ENCODE results near the gene CCDC97. TPM values are rescaled to one million over a fixed set of nuclear protein-coding genes. Genes with fewer than 3 reads are reported as not detected.
A peak's percentile ranks its signal among the peaks of the same experiment; 100 is the strongest.

Gene CCDC97
- total RNA-seq, 1 experiment from 2014 or later = 39.4 TPM

- Histone ChIP-seq H3K56ac (ENCODE audit: insufficient read length, low read depth, low read length) (no peak overlapping the region), H3K23ac (ENCODE audit: insufficient read length, low read depth, low read length) (no peak overlapping the region), H3K4me1 (ENCODE audit: insufficient read depth, low read length) (peaks cover 12% of the 10 kb centered on the region; the same call in 1 of the 2 replicates), H3K27me3 (ENCODE audit: insufficient read depth, low read length) (no peaks in the 10 kb centered on the region), H2AFZ (ENCODE audit: low read length) (no peak overlapping the region), H2AK5ac (ENCODE audit: insufficient read length, low read length) (no peak overlapping the region), H2BK15ac (ENCODE audit: low read depth, low read length) (no peak overlapping the region), H2BK20ac (ENCODE audit: low read depth, low read length, poor library complexity, severe bottlenecking) (no peak overlapping the region), H3K9me3 (ENCODE audit: control insufficient read depth, low read depth, low read length) (no peaks in the 10 kb centered on the region), H3K79me2 (ENCODE audit: insufficient read depth, low read length) (no peaks in the 10 kb centered on the region), H3K14ac (ENCODE audit: insufficient read depth, low read length) (no peak overlapping the region), H3K23me2 (ENCODE audit: insufficient read length, low read depth, low read length, poor library complexity, severe bottlenecking) (peaks cover 14% of the 10 kb centered on the region), H3K27ac (ENCODE audit: insufficient read length, low read depth, low read length) (no peak overlapping the region), H3K4ac (ENCODE audit: low read depth, low read length) (no peak overlapping the region), H2BK120ac (ENCODE audit: low read depth, low read length, poor library complexity, severe bottlenecking) (no peak overlapping the region), H3K9ac (ENCODE audit: extremely low read depth, insufficient read length, low read length) (no peak overlapping the region), H4K20me1 (ENCODE audit: control insufficient read depth, insufficient read depth, insufficient read length) (peaks cover 3% of the 10 kb centered on the region), H4K8ac (replicated peaks; ENCODE audit: insufficient read length, low read depth, low read length) (no peak overlapping the region), H3K18ac (ENCODE audit: insufficient read length, low read depth, low read length) (no peak overlapping the region), H2BK12ac (ENCODE audit: insufficient read length, low read depth, low read length) (no peak overlapping the region), H4K5ac (ENCODE audit: insufficient read length, low read depth, low read length) (no peak overlapping the region), H3K79me1 (ENCODE audit: insufficient read depth, low read depth, low read length, poor library complexity, severe bottlenecking) (no peaks in the 10 kb centered on the region), H4K91ac (ENCODE audit: insufficient read length, low read depth, low read length) (no peak overlapping the region), H3T11ph (ENCODE audit: low read length) (no peak overlapping the region), H3K4me2 (ENCODE audit: insufficient read depth, insufficient read length, low read length) (peak overlapping the region; percentile 97), H2BK5ac (ENCODE audit: insufficient read length, low read length) (no peak overlapping the region)
- no CpG with 5 or more reads among the region's 7 CpGs for WGBS (ENCODE audit: extremely low coverage, insufficient read length, low lambda C conversion rate)
- peaks cover 1% of the 10 kb centered on the region; the same call in 1 of the 2 replicates for H3K27me3 Mint-ChIP-seq (ENCODE audit: low read depth)
- no peaks in the 10 kb centered on the region for H3K9me3 Mint-ChIP-seq
- peaks cover 3 to 49% (median 21%) of the 10 kb centered on the region in 3 experiments; a peak in 5 of 7 replicates for H3K36me3 Mint-ChIP-seq (ENCODE audit: insufficient read depth in 1 of 3, low read depth in 3 of 3)
- H3K27ac Mint-ChIP-seq = peak overlapping the region in 2 of 3 experiments; percentile 46 to 83; a peak in 3 of 7 replicates
- no peak for DNase-seq
- peaks cover 51 to 52% of the 10 kb centered on the region in 2 experiments for H3K4me1 Mint-ChIP-seq
- peak overlapping the region; percentile 56 to 83; a peak in 2 of 5 replicates for H3K4me3 Mint-ChIP-seq
- TF ChIP-seq CTCF (conservative IDR thresholded peaks at IDR 0.05) = no peak
Observed at GRCh38 chr19:41324231-41324702, 14.3 kb downstream of the CCDC97 start.

Measured in H9 (cell line).